ENCODE data around the gene MAPK1. TPM values are rescaled to one million over a fixed set of nuclear protein-coding genes. Genes with fewer than 3 reads are reported as not detected.
A peak's percentile ranks its signal among the peaks of the same experiment; 100 is the strongest.
"Not testable (repeated sequence)": the region's sequence is repeated elsewhere in the genome, so short reads cannot be mapped to it uniquely, and the experiment has no call there.

MAPK1 gene
- total RNA-seq, 2 donors from 2014 or later, result 39.7 to 42.6 TPM

GRCh38 chr22:21800552-21801303, 66.7 kb downstream of the MAPK1 start:
- Histone ChIP-seq H3K27ac (no peak overlapping the region), H3K4me3 (no peak overlapping the region), H3K4me1 (peaks cover 0 to 11% of the 10 kb centered on the region in 2 donors), H3K9me3 (no peaks in the 10 kb centered on the region), H3K27me3 (no peaks in the 10 kb centered on the region), H3K36me3 (peaks cover 58% of the 10 kb centered on the region)
- no peak for TF ChIP-seq CTCF (IDR thresholded peaks at IDR 0.05)
- peak; percentile 30 for DNase-seq (ENCODE audit: low spot score)

GRCh38 chr22:21797444-21798221, 69.8 kb downstream of the MAPK1 start:
- TF ChIP-seq CTCF (IDR thresholded peaks at IDR 0.05), result peak in 1 of 2 donors; percentile 14
- no peak overlapping the region for H3K4me3 ChIP-seq
- H3K4me1 ChIP-seq, result peaks cover 0 to 11% of the 10 kb centered on the region in 2 donors
- H3K27me3 ChIP-seq, result no peaks in the 10 kb centered on the region
- peaks cover 36% of the 10 kb centered on the region for H3K36me3 ChIP-seq
- H3K27ac ChIP-seq, result peak overlapping the region; percentile 0 to 49
- peak; percentile 4 for DNase-seq (ENCODE audit: low spot score)
- no peaks in the 10 kb centered on the region for H3K9me3 ChIP-seq

GRCh38 chr22:21796863-21797262, 70.6 kb downstream of the MAPK1 start:
- TF ChIP-seq CTCF (IDR thresholded peaks at IDR 0.05), result no peak
- Histone ChIP-seq H3K27me3 (no peaks in the 10 kb centered on the region), H3K4me1 (peaks cover 0 to 18% of the 10 kb centered on the region in 2 donors), H3K36me3 (peaks cover 28% of the 10 kb centered on the region), H3K4me3 (no peak overlapping the region), H3K9me3 (no peaks in the 10 kb centered on the region), H3K27ac (no peak overlapping the region)
- DNase-seq (ENCODE audit: low spot score), result peak; percentile 26

GRCh38 chr22:21796231-21796630, 71.2 kb downstream of the MAPK1 start:
- Histone ChIP-seq H3K4me1 (peaks cover 0 to 21% of the 10 kb centered on the region in 2 donors), H3K27me3 (no peaks in the 10 kb centered on the region), H3K27ac (no peak overlapping the region), H3K4me3 (no peak overlapping the region), H3K9me3 (no peaks in the 10 kb centered on the region), H3K36me3 (peaks cover 25% of the 10 kb centered on the region)
- no peak for DNase-seq (ENCODE audit: low spot score)
- TF ChIP-seq CTCF (IDR thresholded peaks at IDR 0.05), result no peak

- Histone ChIP-seq H3K36me3 (peaks cover 32% of the 10 kb centered on the region), H3K4me1 (peaks cover 0 to 21% of the 10 kb centered on the region in 2 donors)
- H3K9me3 ChIP-seq, H3K4me3 ChIP-seq, H3K27me3 ChIP-seq, H3K27ac ChIP-seq: not testable (repeated sequence)
- DNase-seq (ENCODE audit: low spot score), result peak; percentile 56
Observed at GRCh38 chr22:21793716-21794115, 73.7 kb downstream of the MAPK1 start.
